ENCODE data around the gene PPP3CA.

The PPP3CA gene

DNA sequence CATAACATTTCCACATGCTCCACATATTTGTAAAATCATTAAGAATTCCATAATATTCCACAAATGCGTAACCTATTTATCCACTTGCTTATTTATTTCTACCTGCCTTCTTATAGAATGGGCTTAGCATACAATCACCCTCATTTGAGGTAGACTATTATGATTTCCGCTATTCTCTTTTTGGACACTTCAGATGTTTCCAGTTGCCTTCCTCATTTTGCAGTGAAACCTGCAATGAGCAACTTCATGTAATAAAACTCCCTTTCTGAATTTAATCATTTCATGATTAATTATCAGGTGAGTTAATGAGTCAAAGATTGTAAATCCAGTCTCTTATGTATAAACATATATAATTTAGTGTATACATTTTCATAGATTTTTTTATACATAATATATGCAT is 58.0 kb downstream of the PPP3CA start:
- no peak for DNase-seq (ENCODE audit: low read depth in 1 of 2, low spot score in 1 of 2)

DNA sequence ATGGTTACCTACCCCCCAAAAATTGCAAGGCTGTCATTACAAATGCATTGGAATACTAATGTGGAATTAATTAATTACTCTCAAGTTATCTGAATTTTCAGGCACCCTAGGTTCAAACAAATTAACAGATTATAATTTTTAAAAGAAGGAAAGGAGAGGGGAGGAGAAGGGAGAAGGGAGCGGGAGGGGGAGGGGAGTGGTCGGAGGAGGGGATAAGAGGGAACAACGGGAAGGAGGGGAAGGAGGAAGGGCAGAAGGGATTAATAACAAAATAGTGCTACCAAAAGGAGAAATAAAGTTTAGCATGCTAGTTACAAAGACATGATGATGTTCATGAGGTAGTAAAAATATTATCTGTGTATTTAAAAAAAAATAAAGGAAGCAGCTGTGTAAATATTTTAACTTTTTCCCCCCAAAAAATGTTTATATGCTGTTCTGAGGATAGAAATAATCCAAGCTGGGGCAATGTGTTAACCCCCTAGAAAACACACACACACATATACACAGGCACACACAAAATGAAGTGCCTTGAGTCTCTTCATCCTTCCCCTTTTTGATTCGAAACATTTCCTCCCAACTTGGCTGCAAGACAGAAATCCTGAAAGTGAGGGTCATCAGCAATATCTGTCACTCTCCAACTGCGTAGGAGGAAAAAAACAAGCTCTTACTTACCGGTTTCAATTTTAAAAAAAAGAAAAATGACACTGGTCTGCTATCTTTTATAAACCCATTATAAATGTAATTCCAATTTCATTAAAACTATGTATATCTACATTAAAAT is 58.8 kb downstream of the PPP3CA start:
- DNase-seq (ENCODE audit: low read depth in 1 of 2, low spot score in 1 of 2) = no peak

DNA sequence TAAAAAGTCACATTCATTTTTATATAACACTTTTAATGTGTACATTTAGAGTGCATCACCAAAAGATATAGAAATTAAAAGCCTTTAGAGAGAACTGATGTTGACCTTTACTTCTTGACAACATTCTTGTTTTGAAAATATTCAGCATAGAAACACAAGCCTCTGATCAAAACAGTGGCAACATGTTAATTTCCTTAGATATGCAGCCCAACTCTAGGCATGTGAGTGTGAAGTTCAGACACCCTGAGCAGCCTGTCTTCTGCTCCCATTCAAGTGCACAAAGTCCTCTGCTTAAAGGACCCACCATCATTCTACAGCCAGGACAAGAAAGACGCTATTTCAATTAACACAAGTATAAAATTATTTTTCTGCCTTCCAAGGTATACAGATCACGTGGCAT is 60.0 kb downstream of the PPP3CA start:
- DNase-seq (ENCODE audit: low read depth in 1 of 2, low spot score in 1 of 2) = no peak

DNA sequence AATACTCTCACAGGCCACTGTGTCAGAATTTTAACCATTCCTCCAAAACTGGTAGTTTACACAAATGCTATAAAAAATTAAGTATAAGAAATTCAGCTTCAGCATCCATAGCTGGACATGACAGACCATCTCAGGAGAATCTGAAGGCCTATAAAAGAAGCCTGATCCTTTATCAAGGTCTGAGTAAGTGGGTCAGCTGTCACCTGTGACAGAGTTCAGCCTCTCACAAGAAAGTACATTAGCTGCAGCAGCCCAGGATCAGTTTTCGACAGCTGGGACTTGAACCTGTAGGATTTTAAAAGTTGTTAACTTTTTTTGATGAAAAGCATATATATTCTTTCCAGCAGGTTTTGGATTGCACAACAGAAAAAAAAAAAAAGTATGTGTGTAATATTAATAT is 60.7 kb downstream of the PPP3CA start:
- DNase-seq (ENCODE audit: low read depth in 1 of 2, low spot score in 1 of 2) = no peak

DNA sequence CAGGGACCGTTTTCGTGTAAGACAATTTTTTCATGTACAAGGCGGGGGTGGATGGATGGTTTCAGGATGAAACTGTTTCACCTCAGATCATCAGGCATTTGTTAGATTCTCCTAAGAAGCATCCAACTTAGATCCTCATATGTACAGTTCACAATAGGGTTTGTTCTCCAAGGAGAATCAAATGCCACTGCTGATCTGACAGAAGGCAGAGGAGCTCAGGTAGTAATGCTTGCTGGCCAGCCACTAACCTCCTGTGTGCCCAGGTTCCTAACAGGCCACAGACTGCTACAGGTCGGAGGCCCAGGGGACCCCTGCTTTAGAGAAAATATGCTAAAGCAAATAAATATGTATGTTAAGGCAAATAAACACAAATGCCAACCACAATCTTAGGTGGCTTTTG is 61.3 kb downstream of the PPP3CA start:
- DNase-seq (ENCODE audit: low read depth in 1 of 2, low spot score in 1 of 2) = no peak

DNA sequence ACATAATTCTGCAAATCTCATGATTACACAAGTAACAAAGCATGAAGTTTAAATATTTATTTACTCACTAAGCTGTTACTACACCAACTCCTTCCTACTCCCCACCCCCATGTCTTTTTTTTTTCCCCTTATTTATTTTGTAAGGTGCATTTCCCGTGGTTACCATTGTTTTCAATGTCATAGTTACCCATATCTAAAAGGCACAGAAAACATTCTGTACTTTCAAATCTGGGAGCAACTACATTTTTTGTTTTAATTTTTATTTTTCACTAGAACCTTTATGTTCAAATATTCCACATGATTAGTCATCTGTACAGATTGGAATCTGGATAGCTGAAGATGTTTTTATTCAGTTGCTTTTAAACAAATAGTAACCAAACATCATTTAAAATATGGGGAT is 62.8 kb downstream of the PPP3CA start:
- DNase-seq (ENCODE audit: low read depth in 1 of 2, low spot score in 1 of 2) = no peak

DNA sequence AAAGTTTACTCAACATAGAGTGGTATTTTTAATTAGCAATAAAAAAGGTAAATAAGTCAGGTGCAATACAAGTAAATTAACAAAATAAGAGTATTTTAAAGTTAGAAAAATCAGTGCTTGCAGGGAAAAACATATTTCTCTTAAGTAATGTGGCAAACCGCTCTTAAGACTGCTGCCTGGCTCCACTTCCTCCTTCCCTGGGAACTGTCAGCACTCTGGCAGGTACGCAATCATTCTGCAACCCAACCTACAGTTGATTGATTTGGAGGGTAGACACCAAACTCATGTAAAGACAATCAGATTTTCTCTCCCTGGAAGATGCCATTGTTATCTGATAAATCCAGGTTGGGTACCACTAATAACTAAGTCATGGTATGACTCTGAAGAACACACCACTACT is 63.9 kb downstream of the PPP3CA start:
- no peak for DNase-seq (ENCODE audit: low read depth in 1 of 2, low spot score in 1 of 2)

DNA sequence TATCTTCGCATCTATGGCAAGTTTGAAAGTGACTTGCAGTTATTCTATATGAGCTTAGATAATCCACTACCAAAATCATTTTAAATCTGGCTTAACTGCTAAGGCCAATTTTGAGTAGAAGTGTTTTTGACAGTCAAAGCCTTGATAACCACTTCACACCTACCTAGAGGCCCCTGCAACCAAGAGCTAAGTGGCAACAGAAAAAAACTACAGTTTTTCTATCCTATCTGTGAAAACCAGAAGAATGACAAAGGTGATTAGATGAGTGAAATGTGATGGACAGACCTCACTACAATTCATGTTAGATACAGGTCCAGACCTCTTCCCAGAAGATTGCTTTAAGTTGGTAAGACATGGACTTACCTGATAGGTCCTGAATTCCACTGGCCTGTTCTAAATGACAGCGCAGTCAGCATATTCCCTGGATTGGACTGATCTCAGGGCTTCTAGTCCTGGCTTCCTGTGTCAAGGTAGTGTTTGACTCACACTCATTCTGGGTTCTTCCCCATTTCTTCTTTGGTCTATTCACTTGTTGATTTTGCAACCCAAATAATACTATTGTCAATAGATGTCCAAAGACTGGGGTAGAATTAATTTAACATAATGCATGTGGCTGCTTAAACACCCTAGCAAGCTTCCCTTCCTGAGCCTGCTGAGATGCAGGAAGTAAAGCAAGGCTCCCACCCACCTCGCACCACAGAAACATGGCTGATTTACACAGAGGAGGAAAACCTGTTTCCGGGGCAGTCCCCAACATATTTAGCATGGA is 65.1 kb downstream of the PPP3CA start:
- peak in 1 of 2 donors; percentile 20 for DNase-seq (ENCODE audit: low read depth in 1 of 2, low spot score in 1 of 2)

DNA sequence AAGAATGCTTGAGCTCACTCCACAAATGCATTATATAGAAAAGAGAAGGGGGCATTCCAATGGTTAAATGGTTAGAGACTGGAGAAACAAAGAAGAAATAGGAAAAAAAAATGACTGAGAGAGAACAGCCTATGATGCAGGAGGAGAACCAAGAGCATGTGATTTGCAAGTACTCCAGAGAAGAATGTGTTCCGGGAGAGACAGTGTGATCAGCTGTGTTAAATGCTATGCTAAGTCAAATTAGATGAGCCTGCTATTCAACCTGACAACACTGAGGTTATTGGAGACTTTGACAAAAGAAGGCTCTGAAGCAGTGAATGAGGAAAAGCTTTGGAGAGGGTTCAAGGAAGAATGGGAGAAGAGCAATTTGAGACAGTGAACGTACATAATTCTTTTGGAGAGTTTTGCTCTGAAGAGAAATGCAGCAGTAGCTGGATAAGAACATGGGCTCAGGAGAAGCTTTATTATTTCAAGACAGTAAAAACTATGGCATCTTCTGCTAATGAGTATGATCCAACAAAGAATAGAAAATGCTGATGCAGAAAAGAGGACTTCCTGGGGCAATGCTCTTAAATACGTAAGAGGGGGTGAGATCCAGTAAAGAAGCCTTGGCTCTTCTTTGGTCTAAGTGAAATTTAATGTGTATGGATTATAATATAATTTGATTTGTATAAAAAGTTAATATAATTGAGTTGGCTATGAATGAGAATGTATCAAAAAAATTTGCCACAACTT is 66.3 kb downstream of the PPP3CA start:
- DNase-seq (ENCODE audit: low read depth in 1 of 2, low spot score in 1 of 2) = no peak

DNA sequence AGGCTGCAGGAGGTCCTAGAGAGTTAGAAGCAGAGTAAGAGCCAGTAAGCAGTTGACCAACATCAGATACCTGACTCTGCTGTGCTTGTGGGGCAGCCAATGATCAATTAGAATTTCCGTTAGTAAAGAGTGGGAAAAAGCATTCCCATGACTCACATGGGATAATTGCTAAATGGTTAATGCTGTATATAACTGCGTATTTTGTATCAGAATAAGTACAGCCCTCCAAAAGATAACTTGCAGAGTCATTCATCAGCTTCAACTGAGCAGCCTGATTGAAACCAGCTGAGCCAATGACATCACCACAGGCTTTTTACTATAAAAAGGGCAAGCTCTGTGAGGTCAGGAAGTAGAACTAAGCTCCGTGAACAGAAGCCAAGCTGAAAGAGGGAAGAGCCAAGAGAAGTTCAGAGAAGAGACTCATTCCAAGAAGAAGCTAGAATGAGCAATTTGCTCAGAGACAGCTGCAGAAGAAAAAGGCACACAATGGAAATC is 67.9 kb downstream of the PPP3CA start:
- no peak for DNase-seq (ENCODE audit: low read depth in 1 of 2, low spot score in 1 of 2)

DNA sequence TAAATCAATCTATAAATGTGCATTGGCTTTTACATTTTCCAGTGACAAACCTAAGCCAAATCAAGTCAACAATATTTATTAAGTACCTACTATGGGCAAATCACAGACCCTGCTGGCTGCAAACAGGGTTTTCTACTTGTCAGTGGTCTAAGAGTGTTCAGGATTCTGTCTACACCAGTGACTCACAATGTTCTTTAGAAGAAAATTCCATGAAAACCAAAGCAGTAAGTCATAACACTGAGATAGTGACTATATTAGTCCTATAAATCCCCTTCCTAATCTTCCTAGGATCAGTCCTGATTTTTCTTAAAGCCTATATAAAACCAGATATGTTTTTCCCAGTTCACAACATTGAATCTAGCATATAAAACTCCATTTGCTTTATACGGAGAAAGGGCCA is 69.7 kb downstream of the PPP3CA start:
- no peak for DNase-seq (ENCODE audit: low read depth in 1 of 2, low spot score in 1 of 2)

DNA sequence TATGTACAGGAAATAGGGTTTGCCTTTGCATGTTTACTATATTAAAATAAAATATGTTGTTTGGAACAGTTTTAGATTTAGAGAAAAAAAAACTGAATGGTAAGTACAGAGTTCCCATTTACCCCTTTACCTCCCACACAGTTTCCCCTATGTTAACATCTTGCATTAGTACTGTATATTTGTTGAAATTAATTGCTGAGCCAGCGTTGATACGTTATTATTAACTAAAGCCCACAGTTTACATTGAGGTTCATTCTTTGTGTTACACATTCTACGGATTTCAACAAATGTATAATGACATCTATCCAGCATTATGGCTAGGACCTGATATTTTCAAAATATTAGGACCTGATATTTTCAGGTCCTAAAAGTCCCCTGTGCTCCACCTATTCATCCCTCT is 70.7 kb downstream of the PPP3CA start:
- no peak for DNase-seq (ENCODE audit: low read depth in 1 of 2, low spot score in 1 of 2)

DNA sequence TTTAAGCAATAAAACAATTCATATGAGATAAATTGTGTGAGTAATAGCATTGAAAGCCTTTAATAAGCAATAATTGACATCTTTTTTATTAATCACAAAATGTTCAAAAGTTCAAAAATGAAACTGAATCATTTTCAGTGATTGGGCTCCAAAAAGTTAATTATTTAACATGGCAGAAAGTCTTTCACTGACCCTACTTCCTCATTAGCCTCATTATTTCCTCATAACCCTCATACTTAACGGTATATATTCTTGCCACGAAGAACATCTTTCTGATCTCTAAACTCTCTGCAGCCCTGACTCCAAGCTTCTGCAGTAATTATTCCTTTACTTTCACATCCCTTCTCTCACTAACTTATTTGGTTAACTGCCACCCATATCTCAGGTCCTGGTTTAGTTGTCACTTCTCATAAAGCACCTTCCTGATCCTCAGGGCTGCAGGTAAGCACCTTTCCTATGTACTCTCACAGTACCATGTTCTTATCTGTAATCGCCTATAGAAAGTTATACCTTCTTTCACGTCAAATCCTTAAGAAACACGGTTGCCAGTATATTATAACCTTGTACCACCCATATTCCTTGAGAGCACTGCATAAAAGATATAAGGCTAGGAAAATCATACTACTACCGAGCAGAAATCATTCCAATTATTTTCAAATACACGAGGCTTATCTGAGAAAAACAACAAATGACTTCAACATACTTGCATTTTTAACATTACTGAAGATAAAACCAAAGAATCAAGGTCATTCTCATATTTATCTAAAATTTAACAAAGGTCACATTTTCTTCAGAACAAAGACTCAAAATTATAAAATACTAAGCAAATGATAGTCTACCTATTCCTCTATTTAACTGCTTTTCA is 72.2 kb downstream of the PPP3CA start:
- no peak for DNase-seq (ENCODE audit: low read depth in 1 of 2, low spot score in 1 of 2)

DNA sequence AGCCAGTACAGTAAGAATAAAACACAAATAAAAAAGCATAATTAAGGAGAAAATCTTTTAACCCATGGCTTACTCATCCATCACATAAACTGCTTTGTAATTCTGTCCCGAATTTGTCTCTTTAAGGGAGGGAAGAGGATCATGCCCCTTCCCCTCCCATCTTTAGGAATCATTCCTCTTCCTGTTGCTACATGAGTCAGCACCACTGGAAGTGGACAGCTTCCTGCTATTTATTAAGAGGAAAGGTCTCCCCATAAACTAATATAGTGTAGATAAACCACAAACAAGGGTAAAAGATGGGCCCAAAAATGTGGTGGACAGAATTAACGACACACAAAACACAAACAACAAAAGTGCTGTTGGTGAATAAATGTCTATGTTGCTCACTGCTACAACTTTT is 75.8 kb downstream of the PPP3CA start:
- DNase-seq (ENCODE audit: low read depth in 1 of 2, low spot score in 1 of 2) = no peak

DNA sequence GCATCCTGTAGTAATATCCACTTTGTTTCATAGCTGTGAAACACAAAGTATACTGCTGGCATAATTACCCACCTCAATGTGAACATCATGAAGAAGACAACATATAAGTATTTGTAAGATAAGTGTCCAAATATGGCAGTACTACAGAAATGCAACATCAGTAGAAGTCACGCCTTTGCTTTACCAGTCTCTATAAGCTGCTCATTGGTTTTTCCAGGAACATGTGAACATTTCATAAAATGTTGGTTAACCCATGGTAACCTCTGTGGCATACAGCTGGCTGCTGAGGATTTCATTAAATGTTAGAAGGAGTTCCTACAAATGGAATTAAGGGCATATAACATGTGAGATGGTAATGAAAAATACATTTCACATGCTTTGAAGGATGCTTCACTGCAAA is 77.6 kb downstream of the PPP3CA start:
- DNase-seq (ENCODE audit: low read depth in 1 of 2, low spot score in 1 of 2) = no peak

DNA sequence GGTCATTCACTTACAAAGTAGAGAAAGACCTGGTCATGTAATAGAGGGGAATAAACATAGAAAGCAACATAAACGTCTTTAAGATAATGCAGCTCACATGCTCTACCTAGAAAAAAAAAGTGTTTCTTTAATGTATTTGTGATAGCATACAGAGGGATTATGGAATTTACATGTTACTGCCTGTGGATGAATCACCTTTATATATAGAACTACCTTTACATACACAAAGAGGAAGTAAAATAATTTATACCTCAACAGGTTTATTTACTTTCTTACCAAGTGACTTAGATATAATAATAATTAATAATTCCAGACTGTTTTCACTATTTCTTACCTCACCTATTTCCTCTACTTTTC is 81.5 kb downstream of the PPP3CA start:
- no peak for DNase-seq (ENCODE audit: low read depth in 1 of 2, low spot score in 1 of 2)

DNA sequence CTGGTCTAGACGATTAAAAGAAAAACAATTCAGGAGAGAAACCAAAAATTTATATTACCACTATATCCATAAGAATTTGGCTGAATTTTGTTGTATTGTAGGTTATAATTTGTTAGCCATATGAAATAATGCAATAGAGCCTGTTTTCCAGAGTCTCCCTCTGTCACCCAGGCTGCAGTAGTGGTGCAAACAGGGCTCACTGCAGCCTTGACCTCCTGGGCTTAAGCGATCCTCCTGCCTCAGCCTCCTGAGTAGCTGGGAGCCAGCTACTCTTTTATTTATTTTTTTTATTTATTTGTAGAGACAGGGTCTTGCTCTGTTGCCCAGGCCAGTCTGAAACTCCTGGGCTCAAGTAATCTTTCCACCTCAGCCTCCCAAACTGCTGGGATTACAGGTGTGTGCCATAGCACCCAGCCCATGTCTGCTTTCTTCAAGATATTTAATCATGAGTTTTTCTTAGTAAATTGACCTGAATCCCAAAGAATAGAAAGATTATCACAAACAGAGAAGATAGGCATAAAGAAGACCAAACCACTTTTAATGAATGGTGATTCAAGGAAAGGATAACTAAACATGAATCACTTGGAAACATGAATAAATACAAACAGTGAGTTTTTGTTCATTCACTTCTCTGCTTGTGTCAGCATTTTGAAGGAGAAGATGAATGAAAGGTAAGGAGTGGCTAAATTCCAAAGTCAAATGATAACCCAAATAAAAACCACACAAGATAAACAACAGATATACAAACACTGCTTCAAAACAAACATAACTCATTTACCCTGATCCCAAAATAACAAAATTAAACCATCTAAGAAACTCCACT is 82.1 kb downstream of the PPP3CA start:
- no peak for DNase-seq (ENCODE audit: low read depth in 1 of 2, low spot score in 1 of 2)

DNA sequence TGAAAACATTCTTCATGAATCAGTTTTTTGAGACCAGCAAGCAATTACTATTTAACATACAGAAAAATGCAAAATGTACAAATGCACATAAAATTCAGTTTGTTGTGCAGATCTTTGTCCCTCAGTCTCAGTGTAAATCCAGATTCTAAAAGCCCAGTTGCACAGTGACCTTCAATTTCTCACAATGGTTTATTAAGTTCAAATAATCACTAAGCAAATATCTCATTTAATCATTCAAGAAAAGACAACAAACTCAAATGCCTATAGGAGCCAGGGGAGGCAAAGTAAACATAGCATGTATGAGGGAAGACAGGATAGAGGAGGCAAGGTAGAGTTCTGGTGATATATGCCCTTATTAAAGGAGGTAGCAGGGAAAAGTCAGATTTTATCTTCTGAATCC is 82.8 kb downstream of the PPP3CA start:
- no peak for DNase-seq (ENCODE audit: low read depth in 1 of 2, low spot score in 1 of 2)

DNA sequence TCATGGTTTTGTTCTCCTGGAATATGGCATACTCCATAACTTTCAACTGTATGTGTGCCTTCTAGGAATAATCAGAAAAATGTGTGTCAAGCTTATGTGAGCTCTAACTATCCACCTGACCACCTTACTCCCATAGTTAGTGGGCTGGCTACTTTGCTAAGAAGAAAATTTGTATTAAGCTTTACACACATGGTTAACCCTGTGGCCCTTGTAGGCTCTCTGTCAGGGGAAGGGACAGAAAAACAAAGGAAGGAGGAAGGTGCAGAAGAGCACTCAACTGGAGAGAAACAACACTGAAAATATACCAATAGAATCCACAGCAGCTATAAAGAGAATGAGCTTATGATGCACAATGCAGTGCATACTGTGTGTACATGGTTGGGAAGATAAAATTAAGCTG is 84.6 kb downstream of the PPP3CA start:
- DNase-seq (ENCODE audit: low read depth in 1 of 2, low spot score in 1 of 2) = no peak

DNA sequence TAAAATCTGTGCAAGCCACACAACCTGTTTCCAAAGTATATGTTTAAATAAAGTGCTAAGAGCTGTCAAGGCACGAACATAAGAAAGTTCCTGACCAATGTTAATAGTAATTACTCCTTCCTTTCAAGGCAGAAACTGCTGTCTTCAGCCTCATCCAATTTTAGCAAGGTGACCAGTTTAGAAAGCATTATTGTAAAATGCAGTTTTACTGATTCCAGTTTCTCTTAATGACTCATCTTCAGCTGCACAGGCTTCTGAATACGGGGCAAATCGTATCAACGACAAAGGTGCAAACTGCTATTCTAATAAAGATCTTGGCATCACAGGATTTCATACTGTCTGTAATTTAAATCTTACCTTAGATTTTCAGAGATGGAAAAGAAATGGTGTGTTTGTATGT is 87.5 kb downstream of the PPP3CA start:
- DNase-seq (ENCODE audit: low read depth in 1 of 2, low spot score in 1 of 2) = no peak

Measured in activated CD4-positive, alpha-beta T cell treated with anti-CD3 and anti-CD28 coated beads, Interleukin-2, amount 50 U/mL, for 24 hours (primary cell).